Measurements from ENCODE around the gene RXRB. TPM values are rescaled to one million over a fixed set of nuclear protein-coding genes. Genes with fewer than 3 reads are reported as not detected.

RXRB gene
- polyA plus RNA-seq, 1 of the 3 experiments (the other 2 are of a cell fraction): 45.8 TPM

DNA sequence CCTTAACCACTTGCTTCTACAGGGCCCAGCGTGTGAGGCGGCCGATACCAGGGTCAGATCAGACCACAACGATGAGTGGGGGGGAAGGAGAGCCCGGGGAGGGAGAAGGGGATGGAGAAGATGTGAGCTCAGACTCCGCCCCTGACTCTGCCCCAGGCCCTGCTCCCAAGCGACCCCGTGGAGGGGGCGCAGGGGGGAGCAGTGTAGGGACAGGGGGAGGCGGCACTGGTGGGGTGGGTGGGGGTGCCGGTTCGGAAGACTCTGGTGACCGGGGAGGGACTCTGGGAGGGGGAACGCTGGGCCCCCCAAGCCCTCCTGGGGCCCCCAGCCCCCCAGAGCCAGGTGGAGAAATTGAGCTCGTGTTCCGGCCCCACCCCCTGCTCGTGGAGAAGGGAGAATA lies 10.7 kb upstream of the RXRB start:
- Histone ChIP-seq H3K27me3 (ENCODE audit: insufficient read depth) (no peaks in the 10 kb centered on the region), H3K9me2 (no peaks in the 10 kb centered on the region), H3K4me2 (no peak overlapping the region), H3K27ac (ENCODE audit: low read depth in 2 of 2, low read length in 1 of 2) (no peak overlapping the region), H3K9me3 (no peaks in the 10 kb centered on the region), H3F3A (replicated peaks; ENCODE audit: insufficient read depth) (peaks cover 9% of the 10 kb centered on the region), H3K4me3 (ENCODE audit: low read depth in 2 of 2, low read length in 1 of 2) (no peak overlapping the region), H3K36me3 (replicated peaks in 1 of 2; ENCODE audit: control insufficient read depth in 1 of 2, insufficient read depth in 2 of 2, low read length in 1 of 2) (peaks cover 10 to 19% of the 10 kb centered on the region in 2 experiments), H3K79me2 (ENCODE audit: insufficient read depth) (peaks cover 14% of the 10 kb centered on the region; the same call in 1 of the 2 replicates), H4K20me1 (ENCODE audit: insufficient read depth) (no peaks in the 10 kb centered on the region), H3K9ac (no peak overlapping the region), H2AFZ (ENCODE audit: low read depth) (no peak overlapping the region), H3K4me1 (ENCODE audit: control insufficient read depth in 1 of 2, insufficient read depth in 2 of 2, low read depth in 1 of 2, low read length in 1 of 2) (peaks cover 9 to 33% of the 10 kb centered on the region in 2 experiments; a peak in 3 of 4 replicates)
- ChIA-PET POLR2A (interaction anchor here (0.6 kb wide), 1 partner anchor 43 kb away, joined by 3 read pairs; no protein-coding TSS in a partner anchor), CTCF (interaction anchor here (2.7 to 3.5 kb wide), 2 partner anchors 38 to 50 kb away, joined by 9 to 14 read pairs; no protein-coding TSS in a partner anchor)
- 89% methylated on average over 14 of the region's 17 CpGs for WGBS (ENCODE audit: low lambda C conversion rate)
- TF ChIP-seq TCF12 (IDR thresholded peaks at IDR 0.05) (no peak), JUND (IDR thresholded peaks at IDR 0.05) (no peak), MEF2A (IDR thresholded peaks at IDR 0.05; ENCODE audit: borderline replicate concordance, low read depth) (no peak), FOXM1 (IDR thresholded peaks at IDR 0.05; ENCODE audit: low read depth) (no peak), CHD2 (IDR thresholded peaks at IDR 0.05; ENCODE audit: low read length, partially characterized antibody) (no peak), GATA2 (CRISPR knock-in tag; IDR thresholded peaks at IDR 0.05) (no peak), TEAD4 (IDR thresholded peaks at IDR 0.05; ENCODE audit: borderline replicate concordance, insufficient read depth) (no peak), RAD21 (IDR thresholded peaks at IDR 0.05; ENCODE audit: low read length) (no peak), NRF1 (IDR thresholded peaks at IDR 0.05; ENCODE audit: low read depth, low read length) (no peak), EZH2phosphoT487 (IDR thresholded peaks at IDR 0.05; ENCODE audit: borderline replicate concordance, low read depth) (no peak), FOSL2 (IDR thresholded peaks at IDR 0.05; ENCODE audit: borderline replicate concordance, low read depth) (no peak)
- TF ChIP-seq, protein P1, sequence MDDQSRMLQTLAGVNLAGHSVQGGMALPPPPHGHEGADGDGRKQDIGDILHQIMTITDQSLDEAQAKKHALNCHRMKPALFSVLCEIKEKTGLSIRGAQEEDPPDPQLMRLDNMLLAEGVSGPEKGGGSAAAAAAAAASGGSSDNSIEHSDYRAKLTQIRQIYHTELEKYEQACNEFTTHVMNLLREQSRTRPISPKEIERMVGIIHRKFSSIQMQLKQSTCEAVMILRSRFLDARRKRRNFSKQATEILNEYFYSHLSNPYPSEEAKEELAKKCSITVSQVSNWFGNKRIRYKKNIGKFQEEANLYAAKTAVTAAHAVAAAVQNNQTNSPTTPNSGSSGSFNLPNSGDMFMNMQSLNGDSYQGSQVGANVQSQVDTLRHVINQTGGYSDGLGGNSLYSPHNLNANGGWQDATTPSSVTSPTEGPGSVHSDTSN (IDR thresholded peaks at IDR 0.05): no peak
- peak; percentile 11 for DNase-seq

DNA sequence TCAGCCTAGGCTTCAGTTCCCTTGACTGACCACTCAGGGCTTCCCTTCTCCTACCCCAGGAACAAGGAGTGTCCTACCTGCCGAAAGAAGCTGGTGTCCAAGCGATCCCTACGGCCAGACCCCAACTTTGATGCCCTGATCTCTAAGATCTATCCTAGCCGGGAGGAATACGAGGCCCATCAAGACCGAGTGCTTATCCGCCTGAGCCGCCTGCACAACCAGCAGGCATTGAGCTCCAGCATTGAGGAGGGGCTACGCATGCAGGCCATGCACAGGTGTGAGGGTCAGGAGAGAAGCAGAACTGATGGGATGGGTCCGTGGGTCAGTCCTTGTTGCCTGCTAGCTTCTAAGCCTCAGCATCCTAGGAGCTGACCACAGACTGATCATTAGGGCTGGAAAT lies 9.4 kb upstream of the RXRB start:
- Histone ChIP-seq H3K36me3 (replicated peaks in 1 of 2; ENCODE audit: control insufficient read depth in 1 of 2, insufficient read depth in 2 of 2, low read length in 1 of 2) (peaks cover 10 to 19% of the 10 kb centered on the region in 2 experiments), H3K9me3 (no peaks in the 10 kb centered on the region), H3K9me2 (no peaks in the 10 kb centered on the region), H3K9ac (no peak overlapping the region), H3K4me3 (ENCODE audit: low read depth in 2 of 2, low read length in 1 of 2) (no peak overlapping the region), H3K27ac (ENCODE audit: low read depth in 2 of 2, low read length in 1 of 2) (no peak overlapping the region), H3K79me2 (ENCODE audit: insufficient read depth) (peaks cover 14% of the 10 kb centered on the region; the same call in 1 of the 2 replicates), H3F3A (replicated peaks; ENCODE audit: insufficient read depth) (peaks cover 13% of the 10 kb centered on the region), H4K20me1 (ENCODE audit: insufficient read depth) (no peaks in the 10 kb centered on the region), H2AFZ (ENCODE audit: low read depth) (no peak overlapping the region), H3K4me1 (ENCODE audit: control insufficient read depth in 1 of 2, insufficient read depth in 2 of 2, low read depth in 1 of 2, low read length in 1 of 2) (peaks cover 20 to 41% of the 10 kb centered on the region in 2 experiments; a peak in 3 of 4 replicates), H3K4me2 (no peak overlapping the region), H3K27me3 (ENCODE audit: insufficient read depth) (no peaks in the 10 kb centered on the region)
- ChIA-PET CTCF (interaction anchor here (3.4 to 3.5 kb wide), 2 partner anchors 11 to 39 kb away, joined by 14 to 27 read pairs; no protein-coding TSS in a partner anchor), POLR2A (no interaction called here)
- no peak for DNase-seq
- whole genome bisulfite sequencing (ENCODE audit: low lambda C conversion rate): 95% methylated on average over 10 of the region's 10 CpGs
- TF ChIP-seq RAD21 (IDR thresholded peaks at IDR 0.05; ENCODE audit: low read length): no peak
- TF ChIP-seq TAF1 (IDR thresholded peaks at IDR 0.05; ENCODE audit: borderline replicate concordance, low read depth, low read length): no peak
- no peak for TF ChIP-seq EZH2phosphoT487 (IDR thresholded peaks at IDR 0.05; ENCODE audit: borderline replicate concordance, low read depth)
- TF ChIP-seq YY1 (IDR thresholded peaks at IDR 0.05; ENCODE audit: low read depth): no peak
- TF ChIP-seq, protein P2, sequence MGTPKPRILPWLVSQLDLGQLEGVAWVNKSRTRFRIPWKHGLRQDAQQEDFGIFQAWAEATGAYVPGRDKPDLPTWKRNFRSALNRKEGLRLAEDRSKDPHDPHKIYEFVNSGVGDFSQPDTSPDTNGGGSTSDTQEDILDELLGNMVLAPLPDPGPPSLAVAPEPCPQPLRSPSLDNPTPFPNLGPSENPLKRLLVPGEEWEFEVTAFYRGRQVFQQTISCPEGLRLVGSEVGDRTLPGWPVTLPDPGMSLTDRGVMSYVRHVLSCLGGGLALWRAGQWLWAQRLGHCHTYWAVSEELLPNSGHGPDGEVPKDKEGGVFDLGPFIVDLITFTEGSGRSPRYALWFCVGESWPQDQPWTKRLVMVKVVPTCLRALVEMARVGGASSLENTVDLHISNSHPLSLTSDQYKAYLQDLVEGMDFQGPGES (IDR thresholded peaks at IDR 0.05; ENCODE audit: low read depth, low read length): no peak
- TF ChIP-seq, protein P3, sequence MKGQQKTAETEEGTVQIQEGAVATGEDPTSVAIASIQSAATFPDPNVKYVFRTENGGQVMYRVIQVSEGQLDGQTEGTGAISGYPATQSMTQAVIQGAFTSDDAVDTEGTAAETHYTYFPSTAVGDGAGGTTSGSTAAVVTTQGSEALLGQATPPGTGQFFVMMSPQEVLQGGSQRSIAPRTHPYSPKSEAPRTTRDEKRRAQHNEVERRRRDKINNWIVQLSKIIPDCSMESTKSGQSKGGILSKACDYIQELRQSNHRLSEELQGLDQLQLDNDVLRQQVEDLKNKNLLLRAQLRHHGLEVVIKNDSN (IDR thresholded peaks at IDR 0.05; ENCODE audit: borderline replicate concordance, low read depth): no peak
- TF ChIP-seq RXRA (IDR thresholded peaks at IDR 0.05; ENCODE audit: borderline replicate concordance, low read depth): no peak

All from SK-N-SH (cell line).